ENCODE results near the gene CD99. TPM values are rescaled to one million over a fixed set of nuclear protein-coding genes. Genes with fewer than 3 reads are reported as not detected.
"Not testable (repeated sequence)": the region's sequence is repeated elsewhere in the genome, so short reads cannot be mapped to it uniquely, and the experiment has no call there.

The CD99 gene
- total RNA-seq, 3 donors from 2014 or later (not counting 1 experiment from before 2014, with no cell fraction given), result 312 to 340 (median 333) TPM

DNA sequence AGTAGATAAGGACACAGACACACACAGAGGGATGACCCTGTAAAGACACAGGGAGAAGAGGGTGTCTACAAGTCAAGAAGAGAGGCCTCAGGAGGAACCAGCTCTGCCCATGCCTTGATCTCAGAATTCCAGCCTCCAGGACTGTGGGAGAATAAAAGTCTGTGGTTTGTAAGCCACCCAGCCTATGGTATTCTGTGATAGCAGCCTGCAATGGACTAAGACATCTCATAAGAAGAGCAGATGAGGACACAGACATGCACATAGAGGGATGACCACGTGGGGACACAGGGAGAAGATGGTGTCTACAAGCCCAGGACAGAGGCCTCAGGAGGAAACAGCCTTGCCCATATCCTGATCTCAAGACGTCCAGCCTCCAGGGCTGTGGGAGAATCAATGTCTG, 70.2 kb downstream of the CD99 start:
- Mint-ChIP-seq H3K27ac (no peak overlapping the region), H3K4me1 (peaks cover 0 to 6% of the 10 kb centered on the region in 2 donors), H3K27me3 (ENCODE audit: low read depth in 2 of 2) (peaks cover 0 to 10% of the 10 kb centered on the region in 2 donors), H3K9me3 (no peaks in the 10 kb centered on the region), H3K4me3 (no peak overlapping the region), H3K36me3 (no peaks in the 10 kb centered on the region)
- H3K27me3 ChIP-seq (ENCODE audit: control insufficient read depth, insufficient read depth, low read length), result no peaks in the 10 kb centered on the region
- H3K27ac ChIP-seq (ENCODE audit: low read length), result no peak overlapping the region
- no peak overlapping the region for H3K4me3 ChIP-seq (ENCODE audit: low read length)
- no peak for ATAC-seq
- TF ChIP-seq, protein P1, sequence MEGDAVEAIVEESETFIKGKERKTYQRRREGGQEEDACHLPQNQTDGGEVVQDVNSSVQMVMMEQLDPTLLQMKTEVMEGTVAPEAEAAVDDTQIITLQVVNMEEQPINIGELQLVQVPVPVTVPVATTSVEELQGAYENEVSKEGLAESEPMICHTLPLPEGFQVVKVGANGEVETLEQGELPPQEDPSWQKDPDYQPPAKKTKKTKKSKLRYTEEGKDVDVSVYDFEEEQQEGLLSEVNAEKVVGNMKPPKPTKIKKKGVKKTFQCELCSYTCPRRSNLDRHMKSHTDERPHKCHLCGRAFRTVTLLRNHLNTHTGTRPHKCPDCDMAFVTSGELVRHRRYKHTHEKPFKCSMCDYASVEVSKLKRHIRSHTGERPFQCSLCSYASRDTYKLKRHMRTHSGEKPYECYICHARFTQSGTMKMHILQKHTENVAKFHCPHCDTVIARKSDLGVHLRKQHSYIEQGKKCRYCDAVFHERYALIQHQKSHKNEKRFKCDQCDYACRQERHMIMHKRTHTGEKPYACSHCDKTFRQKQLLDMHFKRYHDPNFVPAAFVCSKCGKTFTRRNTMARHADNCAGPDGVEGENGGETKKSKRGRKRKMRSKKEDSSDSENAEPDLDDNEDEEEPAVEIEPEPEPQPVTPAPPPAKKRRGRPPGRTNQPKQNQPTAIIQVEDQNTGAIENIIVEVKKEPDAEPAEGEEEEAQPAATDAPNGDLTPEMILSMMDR (IDR thresholded peaks at IDR 0.05), result no peak
- H3K9me3 ChIP-seq (ENCODE audit: control insufficient read depth, insufficient read depth, low read length), result no peaks in the 10 kb centered on the region
- no peaks in the 10 kb centered on the region for H3K4me1 ChIP-seq (ENCODE audit: control insufficient read depth, insufficient read depth, low read length)
- DNase-seq, result no peak
- H3K36me3 ChIP-seq (ENCODE audit: control insufficient read depth, insufficient read depth, low read length), result no peaks in the 10 kb centered on the region
- 69% methylated on average over 2 of the region's 2 CpGs for WGBS (ENCODE audit: insufficient coverage)
- intact Hi-C loops (cut with micrococcal nuclease), result no loop called here

DNA sequence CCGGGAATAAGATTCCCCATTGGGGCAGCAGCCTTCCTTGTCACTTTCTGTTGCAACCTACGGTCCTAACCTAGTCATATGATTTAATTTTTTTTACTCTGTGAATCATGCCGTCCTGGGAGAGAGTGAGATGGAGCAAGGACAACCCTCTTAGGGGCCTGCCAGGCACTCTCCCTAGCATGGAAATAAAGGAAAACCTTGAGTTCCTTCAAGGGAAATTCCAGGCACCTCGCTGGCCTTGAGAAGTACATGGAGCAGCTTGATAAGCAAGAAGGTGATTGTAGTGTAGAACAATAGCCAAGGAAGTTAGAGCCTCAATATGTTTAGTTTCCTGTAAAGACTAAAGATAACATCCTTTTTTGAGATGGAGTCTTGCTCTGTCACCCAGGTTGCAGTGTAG, 71.6 kb downstream of the CD99 start:
- H3K9me3 Mint-ChIP-seq, result not testable (repeated sequence)

DNA sequence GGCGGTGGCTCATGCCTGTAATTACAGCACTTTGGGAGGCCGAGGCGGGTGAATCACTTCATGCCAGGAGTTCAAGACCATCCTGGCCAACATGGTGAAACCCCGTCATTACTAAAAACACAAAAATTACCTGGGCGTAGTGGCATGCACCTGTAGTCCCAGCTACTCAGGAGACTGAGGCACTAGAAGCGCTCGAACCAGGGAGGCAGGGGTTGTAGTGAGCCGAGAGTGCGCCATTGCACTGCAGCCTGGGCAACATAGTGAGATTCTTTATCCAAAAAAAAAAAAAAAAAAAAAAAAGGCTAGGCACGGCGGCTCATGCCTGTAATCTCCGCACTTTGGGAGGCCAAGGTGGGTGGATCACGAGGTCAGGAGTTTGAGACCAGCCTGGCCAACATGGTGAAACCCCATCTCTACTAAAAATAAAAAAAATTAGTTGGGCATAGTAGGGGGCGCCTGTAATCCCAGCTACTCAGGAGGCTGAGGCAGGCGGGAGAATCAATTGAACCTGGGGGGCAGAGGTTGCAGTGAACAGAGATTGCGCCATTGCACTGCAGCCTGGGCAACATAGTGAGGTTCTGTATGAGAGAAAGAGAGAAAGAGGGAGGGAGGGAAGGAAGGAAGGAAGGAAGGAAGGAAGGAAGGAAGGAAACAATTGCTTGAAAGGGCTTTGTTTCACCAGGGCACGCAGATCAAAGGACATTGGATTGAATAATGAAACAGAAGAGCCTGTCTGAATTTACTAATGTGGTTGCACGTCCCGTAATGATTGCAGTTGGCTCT, 73.9 kb downstream of the CD99 start:
- WGBS (ENCODE audit: insufficient coverage), result 85% methylated on average over 18 of the region's 19 CpGs
- H3K9me3 ChIP-seq (ENCODE audit: control insufficient read depth, insufficient read depth, low read length); H3K27ac ChIP-seq (ENCODE audit: low read length); H3K4me1 Mint-ChIP-seq; H3K27me3 Mint-ChIP-seq (ENCODE audit: low read depth in 2 of 2); H3K27ac Mint-ChIP-seq; H3K4me3 ChIP-seq (ENCODE audit: low read length); H3K36me3 Mint-ChIP-seq; intact Hi-C loops (cut with micrococcal nuclease); H3K27me3 ChIP-seq (ENCODE audit: control insufficient read depth, insufficient read depth, low read length); H3K4me1 ChIP-seq (ENCODE audit: control insufficient read depth, insufficient read depth, low read length); ATAC-seq; H3K4me3 Mint-ChIP-seq; H3K36me3 ChIP-seq (ENCODE audit: control insufficient read depth, insufficient read depth, low read length); DNase-seq; H3K9me3 Mint-ChIP-seq: not testable (repeated sequence)

More for the DNA sequence above, 71.6 kb downstream of the CD99 start:
- H3K27ac Mint-ChIP-seq; ATAC-seq; H3K4me3 Mint-ChIP-seq; H3K27me3 Mint-ChIP-seq (ENCODE audit: low read depth in 2 of 2); DNase-seq; H3K9me3 ChIP-seq (ENCODE audit: control insufficient read depth, insufficient read depth, low read length); intact Hi-C loops (cut with micrococcal nuclease); H3K4me3 ChIP-seq (ENCODE audit: low read length); H3K36me3 ChIP-seq (ENCODE audit: control insufficient read depth, insufficient read depth, low read length); H3K27me3 ChIP-seq (ENCODE audit: control insufficient read depth, insufficient read depth, low read length); H3K36me3 Mint-ChIP-seq; H3K27ac ChIP-seq (ENCODE audit: low read length); H3K4me1 ChIP-seq (ENCODE audit: control insufficient read depth, insufficient read depth, low read length); H3K4me1 Mint-ChIP-seq: not testable (repeated sequence)
- 84% methylated on average over 4 of the region's 4 CpGs for WGBS (ENCODE audit: insufficient coverage)

DNA sequence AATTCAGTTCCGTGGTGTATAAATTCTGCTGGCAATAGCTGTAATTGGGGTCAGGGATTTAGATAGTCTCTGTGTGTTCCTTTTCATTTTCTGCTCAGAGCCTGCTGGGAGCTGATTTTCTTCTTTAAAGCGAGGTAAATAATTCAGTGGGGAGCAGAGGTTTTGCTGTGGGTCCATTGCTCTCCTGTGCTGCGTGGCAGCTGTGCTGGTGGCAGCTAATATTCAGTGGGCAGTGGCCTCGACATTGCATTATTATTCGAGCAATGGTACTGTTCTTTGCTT, 74.4 kb downstream of the CD99 start:
- 93% methylated on average over 5 of the region's 5 CpGs for WGBS (ENCODE audit: insufficient coverage)
- H3K4me3 ChIP-seq (ENCODE audit: low read length), result no peak overlapping the region
- H3K4me1 Mint-ChIP-seq, result no peaks in the 10 kb centered on the region
- H3K27ac Mint-ChIP-seq, result no peak overlapping the region
- H3K4me1 ChIP-seq (ENCODE audit: control insufficient read depth, insufficient read depth, low read length), result no peaks in the 10 kb centered on the region
- H3K27me3 ChIP-seq (ENCODE audit: control insufficient read depth, insufficient read depth, low read length), result peaks cover 2% of the 10 kb centered on the region
- H3K36me3 ChIP-seq (ENCODE audit: control insufficient read depth, insufficient read depth, low read length), result no peaks in the 10 kb centered on the region
- TF ChIP-seq, protein P1 (IDR thresholded peaks at IDR 0.05), result no peak
- no peak overlapping the region for H3K27ac ChIP-seq (ENCODE audit: low read length)
- no peak overlapping the region for H3K4me3 Mint-ChIP-seq
- H3K36me3 Mint-ChIP-seq, result no peaks in the 10 kb centered on the region
- intact Hi-C loops (cut with micrococcal nuclease), result no loop called here
- no peaks in the 10 kb centered on the region for H3K27me3 Mint-ChIP-seq (ENCODE audit: low read depth in 2 of 2)
- H3K9me3 Mint-ChIP-seq, result no peaks in the 10 kb centered on the region
- no peak for DNase-seq
- H3K9me3 ChIP-seq (ENCODE audit: control insufficient read depth, insufficient read depth, low read length), result no peaks in the 10 kb centered on the region
- ATAC-seq, result no peak

Data from natural killer cell (primary cell).